K562 (cell line): ENCODE measurements around the gene PUSL1. TPM values are rescaled to one million over a fixed set of nuclear protein-coding genes. Genes with fewer than 3 reads are reported as not detected.

Source experiments
- CREB1 ChIP-seq, 2 experiments: sonication (generic) in 1 of 2; formaldehyde crosslinking in 1 of 2; IDR thresholded peaks; 2 replicates each; pipeline versions ENCODE4 v1.6.1 to v1.8.0; 2012 to 2022; ENCODE audit warnings: inconsistent platforms in 1 of 2, mild to moderate bottlenecking in 1 of 2, missing genetic modification reagents in 1 of 2, moderate library complexity in 1 of 2
- ETV1 ChIP-seq: fragments of 450-650 bp; conservative IDR thresholded peaks from 2 replicates; pipeline ENCODE4 v1.6.1; 2016; ENCODE audit warnings: missing genetic modification characterization, control low read depth, low read depth, missing compliant biosample characterization
- GABPB2 ChIP-seq: fragments of 250-450 bp; sonication (Bioruptor Pico); conservative IDR thresholded peaks from 2 replicates; pipeline ENCODE4 v1.5.1; 2021; ENCODE audit warnings: mild to moderate bottlenecking
- GATAD2A ChIP-seq: fragments of 450-650 bp; IDR thresholded peaks from 2 replicates; pipeline ENCODE4 v1.6.1; 2017
- HMGXB4 ChIP-seq: sonication (generic); formaldehyde crosslinking; IDR thresholded peaks from 2 replicates; pipeline ENCODE4 v1.8.1; 2023; ENCODE audit warnings: mild to moderate bottlenecking, missing genetic modification reagents
- ILF3 ChIP-seq: fragments of 450-650 bp; IDR thresholded peaks from 2 replicates; pipeline ENCODE4 v1.6.1; 2018; ENCODE audit warnings: antibody characterized with exemption, mild to moderate bottlenecking, moderate library complexity, borderline replicate concordance
- KLF13 ChIP-seq: fragments of 450-650 bp; IDR thresholded peaks from 2 replicates; pipeline ENCODE4 v1.6.1; 2016; ENCODE audit warnings: missing genetic modification characterization, low read depth, mild to moderate bottlenecking, missing compliant biosample characterization, moderate library complexity, borderline replicate concordance
- MTA3 ChIP-seq: fragments of 450-650 bp; formaldehyde crosslinking; IDR thresholded peaks from 2 replicates; pipeline ENCODE4 v1.6.1; 2017; ENCODE audit warnings: mild to moderate bottlenecking, borderline replicate concordance
- RAD21 ChIP-seq, 2 experiments: fragments of 250-450 bp in 1 of 2; fragments of 450-650 bp in 1 of 2; sonication (Bioruptor Pico) in 1 of 2; formaldehyde crosslinking in 1 of 2; IDR thresholded peaks in 1 of 2; conservative IDR thresholded peaks in 1 of 2; 2 replicates each; pipeline versions ENCODE4 v1.4.0 to v1.8.0; 2020 to 2022; ENCODE audit warnings: mild to moderate bottlenecking in 2 of 2, moderate library complexity in 1 of 2
- RHOXF2B ChIP-seq: fragments of 250-450 bp; sonication (Bioruptor Pico); conservative IDR thresholded peaks from 2 replicates; pipeline ENCODE4 v1.5.1; 2021
- SAP30 ChIP-seq: fragments of 200-600 bp; sonication (generic); IDR thresholded peaks from 2 replicates; pipeline ENCODE4 v1.6.1; 2012; ENCODE audit warnings: borderline replicate concordance, low read depth, mild to moderate bottlenecking, moderate library complexity, low read length, control low read depth, inconsistent platforms; ENCODE audit not compliant: insufficient read depth, poor library complexity, severe bottlenecking
- SMAD3 ChIP-seq: fragments of 450-650 bp; formaldehyde crosslinking; conservative IDR thresholded peaks from 2 replicates; pipeline ENCODE4 v1.4.0; 2020; ENCODE audit warnings: mild to moderate bottlenecking
- STAT5A ChIP-seq: IDR thresholded peaks from 2 replicates; pipeline ENCODE4 v1.6.1; 2012; ENCODE audit warnings: low read length, inconsistent platforms, borderline replicate concordance
- TAF1 ChIP-seq: IDR thresholded peaks from 2 replicates; pipeline ENCODE4 v1.6.1; 2011; ENCODE audit warnings: mild to moderate bottlenecking, low read length, moderate library complexity; ENCODE audit not compliant: insufficient read depth, control insufficient read depth, severe bottlenecking; ENCODE audit errors: extremely low read depth
- TARDBP ChIP-seq: fragments of 450-650 bp; IDR thresholded peaks from 2 replicates; pipeline ENCODE4 v1.6.1; 2016
- ZSCAN32 ChIP-seq: fragments of 450-650 bp; formaldehyde crosslinking; IDR thresholded peaks from 2 replicates; pipeline ENCODE4 v1.4.0; 2020; ENCODE audit warnings: mild to moderate bottlenecking, moderate library complexity
- polyA plus RNA-seq, 8 experiments: library from polyadenylated mRNA; depleted of rRNA in 4 of 8; stranded (reverse) in 5 of 8; unstranded in 3 of 8; fragments of >200 nt; fragmentation: Nextera tagmentation in 2 of 8; fragmentation: Illumina TruSeq in 1 of 8; extraction: Ambion mirVana in 2 of 8; extraction: Trizol in 1 of 8; gene quantifications; 2 replicates each; pipeline versions ENCODE4 v1.2.1 to v1.2.3, GENCODE V29; 2011 to 2014; ENCODE audit warnings: inconsistent platforms in 1 of 8, missing spikeins in 1 of 8
- total RNA-seq, 7 experiments: library from RNA; depleted of rRNA in 6 of 7; stranded (reverse); fragments of >200 nt in 6 of 7; fragmentation: Illumina TruSeq in 2 of 7; extraction: Trizol in 2 of 7; gene quantifications; 2 replicates each; pipeline versions ENCODE4 v1.2.1 to v1.2.3, GENCODE V29; 2011 to 2021; ENCODE audit warnings: low replicate concordance in 1 of 7
- TF ChIP-seq, protein P1 (sequence below): fragments of 250-450 bp; sonication (Bioruptor Pico); IDR thresholded peaks from 2 replicates; pipeline ENCODE4 v1.8.0; 2022; ENCODE audit warnings: inconsistent platforms
- TF ChIP-seq, protein P2 (sequence below): fragments of 200-800 bp; sonication (Bioruptor generic); IDR thresholded peaks from 2 replicates; pipeline ENCODE4 v1.6.1; 2016; ENCODE audit warnings: missing genetic modification characterization, missing compliant biosample characterization

The PUSL1 gene
- total and polyA plus RNA-seq, 9 of the 15 experiments (the other 6 are each of a cell fraction or from before 2014, with no cell fraction given): 0.62 to 86.9 (median 13.6) TPM

DNA sequence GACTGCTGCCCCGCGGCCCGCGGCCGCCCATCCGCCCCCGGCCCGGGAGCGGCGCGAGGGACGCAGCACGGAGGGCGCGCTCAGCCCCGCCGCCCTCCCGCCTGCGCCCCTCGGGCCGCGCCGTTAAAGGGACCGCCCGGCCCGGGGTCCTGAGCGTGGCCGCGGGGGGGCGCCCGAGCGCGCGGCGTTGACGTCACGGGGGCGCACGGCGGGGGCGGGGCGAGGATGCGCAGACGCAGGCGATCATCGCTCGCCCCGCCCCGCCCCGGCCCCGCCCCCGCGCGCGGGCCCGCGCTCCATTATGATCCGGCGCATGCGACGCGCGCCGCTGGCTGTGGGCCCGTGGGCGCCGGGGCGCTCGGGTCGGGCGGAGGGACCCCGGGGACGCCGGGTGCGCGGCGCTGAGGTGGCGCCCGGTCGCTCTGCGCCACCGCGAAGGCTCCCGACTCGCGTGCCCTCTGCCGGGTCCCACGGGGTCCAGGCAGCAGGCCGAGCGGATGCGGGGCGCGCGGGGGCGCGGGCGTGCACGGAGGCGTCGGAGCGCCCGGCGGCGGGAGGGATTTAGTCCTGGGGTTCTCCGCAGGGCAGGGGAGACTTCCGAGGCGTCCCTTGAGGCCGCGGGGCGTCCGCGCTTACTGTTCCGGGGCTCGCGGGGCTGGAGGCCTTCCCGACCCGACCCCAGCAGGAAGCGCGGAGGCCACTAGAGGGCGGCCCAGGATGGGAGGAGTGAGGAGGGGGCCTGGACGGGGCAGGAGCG, 41.0 kb downstream of the PUSL1 start, which contains the start of gene DVL1 (continued):
- peak; percentile 91; the same call in 1 of the 2 replicates for TF ChIP-seq ILF3
- TF ChIP-seq ZSCAN32 (CRISPR knock-in tag): no peak
- TF ChIP-seq, protein P1, sequence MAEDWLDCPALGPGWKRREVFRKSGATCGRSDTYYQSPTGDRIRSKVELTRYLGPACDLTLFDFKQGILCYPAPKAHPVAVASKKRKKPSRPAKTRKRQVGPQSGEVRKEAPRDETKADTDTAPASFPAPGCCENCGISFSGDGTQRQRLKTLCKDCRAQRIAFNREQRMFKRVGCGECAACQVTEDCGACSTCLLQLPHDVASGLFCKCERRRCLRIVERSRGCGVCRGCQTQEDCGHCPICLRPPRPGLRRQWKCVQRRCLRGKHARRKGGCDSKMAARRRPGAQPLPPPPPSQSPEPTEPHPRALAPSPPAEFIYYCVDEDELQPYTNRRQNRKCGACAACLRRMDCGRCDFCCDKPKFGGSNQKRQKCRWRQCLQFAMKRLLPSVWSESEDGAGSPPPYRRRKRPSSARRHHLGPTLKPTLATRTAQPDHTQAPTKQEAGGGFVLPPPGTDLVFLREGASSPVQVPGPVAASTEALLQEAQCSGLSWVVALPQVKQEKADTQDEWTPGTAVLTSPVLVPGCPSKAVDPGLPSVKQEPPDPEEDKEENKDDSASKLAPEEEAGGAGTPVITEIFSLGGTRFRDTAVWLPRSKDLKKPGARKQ: no peak
- peak; percentile 73; the same call in 1 of the 2 replicates for TF ChIP-seq CREB1 (IDR thresholded peaks at IDR 0.05)
- no peak for TF ChIP-seq CREB1 (CRISPR knock-in tag; IDR thresholded peaks at IDR 0.05)
- TF ChIP-seq KLF13 (tag): no peak
- TF ChIP-seq TARDBP: no peak
- no peak for TF ChIP-seq SAP30
- TF ChIP-seq ETV1 (tag): peak; percentile 27; the same call in 1 of the 2 replicates
- peak; percentile 53 for TF ChIP-seq TAF1
- peak; percentile 43 to 56; a peak in 3 of 4 replicates for TF ChIP-seq RAD21 (CRISPR knock-in tag; conservative IDR thresholded peaks at IDR 0.05 in 1 of 2, IDR thresholded peaks at IDR 0.05 in 1 of 2)
- TF ChIP-seq GATAD2A: no peak
- peak; percentile 86 for TF ChIP-seq HMGXB4 (CRISPR knock-in tag)
- TF ChIP-seq, protein P2, sequence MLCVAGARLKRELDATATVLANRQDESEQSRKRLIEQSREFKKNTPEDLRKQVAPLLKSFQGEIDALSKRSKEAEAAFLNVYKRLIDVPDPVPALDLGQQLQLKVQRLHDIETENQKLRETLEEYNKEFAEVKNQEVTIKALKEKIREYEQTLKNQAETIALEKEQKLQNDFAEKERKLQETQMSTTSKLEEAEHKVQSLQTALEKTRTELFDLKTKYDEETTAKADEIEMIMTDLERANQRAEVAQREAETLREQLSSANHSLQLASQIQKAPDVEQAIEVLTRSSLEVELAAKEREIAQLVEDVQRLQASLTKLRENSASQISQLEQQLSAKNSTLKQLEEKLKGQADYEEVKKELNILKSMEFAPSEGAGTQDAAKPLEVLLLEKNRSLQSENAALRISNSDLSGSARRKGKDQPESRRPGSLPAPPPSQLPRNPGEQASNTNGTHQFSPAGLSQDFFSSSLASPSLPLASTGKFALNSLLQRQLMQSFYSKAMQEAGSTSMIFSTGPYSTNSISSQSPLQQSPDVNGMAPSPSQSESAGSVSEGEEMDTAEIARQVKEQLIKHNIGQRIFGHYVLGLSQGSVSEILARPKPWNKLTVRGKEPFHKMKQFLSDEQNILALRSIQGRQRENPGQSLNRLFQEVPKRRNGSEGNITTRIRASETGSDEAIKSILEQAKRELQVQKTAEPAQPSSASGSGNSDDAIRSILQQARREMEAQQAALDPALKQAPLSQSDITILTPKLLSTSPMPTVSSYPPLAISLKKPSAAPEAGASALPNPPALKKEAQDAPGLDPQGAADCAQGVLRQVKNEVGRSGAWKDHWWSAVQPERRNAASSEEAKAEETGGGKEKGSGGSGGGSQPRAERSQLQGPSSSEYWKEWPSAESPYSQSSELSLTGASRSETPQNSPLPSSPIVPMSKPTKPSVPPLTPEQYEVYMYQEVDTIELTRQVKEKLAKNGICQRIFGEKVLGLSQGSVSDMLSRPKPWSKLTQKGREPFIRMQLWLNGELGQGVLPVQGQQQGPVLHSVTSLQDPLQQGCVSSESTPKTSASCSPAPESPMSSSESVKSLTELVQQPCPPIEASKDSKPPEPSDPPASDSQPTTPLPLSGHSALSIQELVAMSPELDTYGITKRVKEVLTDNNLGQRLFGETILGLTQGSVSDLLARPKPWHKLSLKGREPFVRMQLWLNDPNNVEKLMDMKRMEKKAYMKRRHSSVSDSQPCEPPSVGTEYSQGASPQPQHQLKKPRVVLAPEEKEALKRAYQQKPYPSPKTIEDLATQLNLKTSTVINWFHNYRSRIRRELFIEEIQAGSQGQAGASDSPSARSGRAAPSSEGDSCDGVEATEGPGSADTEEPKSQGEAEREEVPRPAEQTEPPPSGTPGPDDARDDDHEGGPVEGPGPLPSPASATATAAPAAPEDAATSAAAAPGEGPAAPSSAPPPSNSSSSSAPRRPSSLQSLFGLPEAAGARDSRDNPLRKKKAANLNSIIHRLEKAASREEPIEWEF (CRISPR knock-in tag): no peak
- TF ChIP-seq RHOXF2B: no peak
- TF ChIP-seq SMAD3 (CRISPR knock-in tag): no peak
- TF ChIP-seq GABPB2 (CRISPR knock-in tag): no peak
- TF ChIP-seq MTA3: peak; percentile 76; the same call in 1 of the 2 replicates
- TF ChIP-seq STAT5A: no peak
